Rectal smooth muscle tissue (tissue), 1 donor: ENCODE data around the gene ZNF205.
"Not testable (repeated sequence)": the region's sequence is repeated elsewhere in the genome, so short reads cannot be mapped to it uniquely, and the experiment has no call there.

Experiments used
- H3K27ac ChIP-seq: one replicate; pipeline ENCODE4 v1.7.0; 2013; ENCODE audit warnings: low read depth, low read length, inconsistent platforms
- H3K27me3 ChIP-seq: one replicate; pipeline ENCODE4 v1.7.0; 2013; ENCODE audit warnings: low read length; ENCODE audit not compliant: control insufficient read depth, insufficient read depth
- H3K36me3 ChIP-seq: one replicate; pipeline ENCODE4 v1.7.0; 2013; ENCODE audit warnings: low read length; ENCODE audit not compliant: control insufficient read depth, insufficient read depth
- H3K4me1 ChIP-seq: one replicate; pipeline ENCODE4 v1.7.0; 2013; ENCODE audit warnings: low read length; ENCODE audit not compliant: control insufficient read depth, insufficient read depth
- H3K4me3 ChIP-seq: one replicate; pipeline ENCODE4 v1.7.0; 2013; ENCODE audit warnings: low read length
- H3K9ac ChIP-seq: one replicate; pipeline ENCODE4 v1.7.0; 2013; ENCODE audit warnings: low read length

ZNF205 gene

GRCh38 chr16:3073448-3073847 lies 38.9 kb upstream of the ZNF205 start:
- Histone ChIP-seq H3K36me3 (no peaks in the 10 kb centered on the region), H3K4me1 (no peaks in the 10 kb centered on the region), H3K27ac (no peak overlapping the region), H3K4me3 (no peak overlapping the region), H3K9ac (no peak overlapping the region), H3K27me3 (no peaks in the 10 kb centered on the region)

DNA sequence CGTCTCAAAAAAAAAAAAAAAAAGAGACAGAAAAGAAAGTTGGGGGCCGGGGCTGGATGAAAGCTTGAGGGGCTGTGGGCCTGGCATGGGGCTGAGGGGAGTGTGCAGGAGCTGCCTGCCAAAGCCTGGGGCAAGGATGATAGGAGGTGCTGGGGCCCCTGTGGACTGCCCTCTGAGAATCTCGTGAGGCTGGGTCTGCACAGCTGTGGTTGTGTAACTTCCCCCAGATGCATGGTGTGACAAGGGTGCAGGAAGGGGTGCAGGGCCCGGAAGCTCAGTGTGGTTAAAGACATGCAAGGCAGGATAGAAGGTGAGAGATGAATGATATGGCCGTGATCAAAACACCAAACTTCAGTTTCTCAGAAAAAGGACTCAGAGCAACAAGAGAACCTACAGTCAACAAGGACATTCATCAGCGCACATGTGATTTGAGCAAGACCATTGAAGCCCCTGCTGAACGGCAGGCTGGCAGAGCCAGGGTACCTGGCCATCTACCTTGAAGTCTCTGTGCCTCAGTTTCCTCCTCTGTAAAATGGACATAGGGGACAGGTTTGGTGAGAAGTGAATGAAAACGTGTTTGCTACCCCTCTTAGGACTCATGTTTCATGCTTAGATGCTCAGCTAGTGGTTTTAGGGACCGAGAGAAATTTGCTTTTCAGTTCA lies 37.4 kb upstream of the ZNF205 start:
- Histone ChIP-seq H3K4me3 (no peak overlapping the region), H3K27ac (no peak overlapping the region), H3K4me1 (no peaks in the 10 kb centered on the region), H3K27me3 (no peaks in the 10 kb centered on the region), H3K36me3 (no peaks in the 10 kb centered on the region), H3K9ac (no peak overlapping the region)

GRCh38 chr16:3075523-3075915 lies 36.9 kb upstream of the ZNF205 start:
- H3K4me1 ChIP-seq, result no peaks in the 10 kb centered on the region
- H3K27ac ChIP-seq, result no peak overlapping the region
- H3K27me3 ChIP-seq, result no peaks in the 10 kb centered on the region
- no peak overlapping the region for H3K4me3 ChIP-seq
- H3K9ac ChIP-seq, result no peak overlapping the region
- no peaks in the 10 kb centered on the region for H3K36me3 ChIP-seq

GRCh38 chr16:3075946-3076345 lies 36.4 kb upstream of the ZNF205 start:
- H3K27ac ChIP-seq, H3K4me3 ChIP-seq, H3K36me3 ChIP-seq, H3K27me3 ChIP-seq, H3K9ac ChIP-seq, H3K4me1 ChIP-seq: not testable (repeated sequence)

- H3K27ac ChIP-seq, result no peak overlapping the region
- no peaks in the 10 kb centered on the region for H3K36me3 ChIP-seq
- no peaks in the 10 kb centered on the region for H3K27me3 ChIP-seq
- no peak overlapping the region for H3K9ac ChIP-seq
- H3K4me1 ChIP-seq, result no peaks in the 10 kb centered on the region
- no peak overlapping the region for H3K4me3 ChIP-seq
Observed at GRCh38 chr16:3076577-3076976, 35.8 kb upstream of the ZNF205 start.

DNA sequence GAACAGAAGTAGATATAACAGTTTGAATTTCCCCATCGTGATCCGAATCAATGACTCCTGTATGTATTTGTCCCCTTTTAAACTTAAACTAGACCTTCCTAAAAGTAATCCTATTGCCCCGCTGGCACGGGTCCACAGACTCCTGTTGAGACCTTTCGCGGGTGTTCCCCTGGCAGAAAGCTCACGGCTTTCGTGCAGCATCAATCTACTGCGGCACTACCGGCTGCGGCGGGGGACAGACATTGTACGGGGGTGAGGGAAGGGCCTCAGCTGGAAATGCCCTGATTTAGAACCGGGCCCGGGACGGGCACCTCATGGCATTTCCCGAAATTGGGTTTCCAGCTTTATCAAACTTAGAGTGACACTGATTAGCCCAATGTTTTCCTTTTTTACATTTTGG lies 32.4 kb upstream of the ZNF205 start:
- H3K27ac ChIP-seq, result no peak overlapping the region
- H3K4me3 ChIP-seq, result no peak overlapping the region
- no peak overlapping the region for H3K9ac ChIP-seq
- no peaks in the 10 kb centered on the region for H3K27me3 ChIP-seq
- H3K4me1 ChIP-seq, result no peaks in the 10 kb centered on the region
- no peaks in the 10 kb centered on the region for H3K36me3 ChIP-seq

DNA sequence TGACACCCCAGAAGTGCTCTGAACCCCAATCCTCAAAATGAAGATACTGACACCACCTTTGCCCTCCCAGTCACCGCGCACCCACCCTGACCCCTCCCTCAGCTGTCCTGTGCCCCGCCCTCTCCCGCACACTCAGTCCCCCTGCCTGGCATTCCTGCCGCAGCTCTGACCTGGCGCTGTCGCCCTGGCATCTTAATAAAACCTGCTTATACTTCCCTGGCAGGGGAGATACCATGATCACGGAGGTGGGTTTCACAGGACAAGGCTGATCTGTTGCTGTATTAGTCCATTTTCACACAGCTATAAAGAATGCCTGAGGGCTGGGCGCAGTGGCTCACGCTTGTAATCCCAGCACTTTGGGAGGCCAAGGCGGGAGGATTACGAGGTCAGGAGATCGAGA lies 30.4 kb upstream of the ZNF205 start:
- H3K36me3 ChIP-seq, H3K4me3 ChIP-seq, H3K4me1 ChIP-seq, H3K27ac ChIP-seq, H3K27me3 ChIP-seq, H3K9ac ChIP-seq: not testable (repeated sequence)

DNA sequence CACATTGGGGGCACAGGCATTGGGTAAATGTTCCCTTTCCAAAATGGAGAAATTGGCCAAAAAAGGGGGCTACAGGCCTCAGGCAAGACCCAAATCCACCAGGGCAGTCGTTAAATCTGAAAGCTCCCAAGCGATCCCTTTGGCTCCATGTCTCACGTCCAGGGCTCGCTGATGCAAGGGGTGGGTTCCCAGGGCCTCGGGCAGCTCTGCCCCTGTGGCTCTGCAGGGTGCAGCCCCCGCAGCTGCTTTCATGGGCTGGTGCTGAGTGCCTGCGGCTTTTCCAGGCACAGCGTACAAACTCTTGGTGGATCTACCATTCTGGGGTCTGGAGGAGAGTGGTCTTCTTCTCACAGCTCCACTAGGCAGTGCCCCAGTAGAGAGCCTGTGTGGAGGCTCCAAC lies 29.0 kb upstream of the ZNF205 start:
- H3K27me3 ChIP-seq, H3K4me1 ChIP-seq, H3K27ac ChIP-seq, H3K9ac ChIP-seq, H3K36me3 ChIP-seq, H3K4me3 ChIP-seq: not testable (repeated sequence)

DNA sequence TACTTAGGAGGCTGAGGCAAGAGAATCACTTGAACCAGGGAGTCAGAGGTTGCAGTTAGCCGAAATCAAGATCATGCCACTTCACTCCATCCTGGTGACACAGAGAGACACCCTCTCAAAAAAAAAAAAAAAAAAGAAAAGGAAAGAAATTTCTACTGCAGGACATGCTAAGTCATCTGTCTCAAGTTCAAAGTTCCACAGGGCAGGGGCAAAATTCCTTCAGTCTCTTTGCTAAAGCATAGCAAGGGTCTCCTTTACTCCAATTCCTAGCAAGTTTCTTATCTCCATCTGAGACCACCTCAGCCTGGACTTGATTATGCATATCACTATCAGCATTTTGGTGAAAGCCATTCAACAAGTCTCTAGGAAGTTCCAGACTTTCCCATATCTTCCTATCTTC lies 27.9 kb upstream of the ZNF205 start:
- H3K27me3 ChIP-seq, result no peaks in the 10 kb centered on the region
- no peak overlapping the region for H3K27ac ChIP-seq
- H3K4me3 ChIP-seq, result no peak overlapping the region
- no peaks in the 10 kb centered on the region for H3K4me1 ChIP-seq
- H3K36me3 ChIP-seq, result no peaks in the 10 kb centered on the region
- no peak overlapping the region for H3K9ac ChIP-seq

DNA sequence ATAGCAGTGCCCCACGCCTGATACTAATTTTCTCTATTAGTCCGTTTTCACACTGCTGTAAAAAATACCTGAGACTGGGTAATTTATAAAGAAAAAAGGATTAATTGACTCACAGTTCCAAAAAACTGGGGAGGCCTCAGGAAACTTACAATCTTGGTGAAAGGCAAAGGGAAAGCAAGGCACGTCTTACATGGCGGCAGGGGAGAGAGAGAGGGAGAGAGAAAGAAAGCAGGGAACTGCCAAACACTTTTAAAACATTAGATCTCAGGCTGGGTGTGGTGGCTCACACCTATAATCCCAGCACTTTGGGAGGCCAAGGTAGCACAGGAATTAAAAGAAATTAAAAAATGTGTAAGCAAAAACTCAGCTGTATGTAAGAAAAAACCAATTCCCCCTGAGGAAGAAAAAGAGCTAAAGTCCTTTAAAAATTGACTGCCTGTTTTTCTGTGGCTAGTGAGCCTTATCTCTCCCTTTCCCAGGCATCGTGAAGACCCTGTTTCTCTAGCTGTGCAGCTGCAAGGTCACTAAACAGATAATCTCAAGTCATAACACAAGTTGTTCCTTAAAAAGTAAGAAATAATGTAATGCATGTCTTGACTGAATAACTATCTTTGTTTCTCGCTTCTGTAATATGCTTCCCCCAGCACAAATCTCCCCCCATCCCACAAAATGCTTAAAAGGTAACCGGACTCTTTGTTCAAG lies 27.3 kb upstream of the ZNF205 start:
- H3K27ac ChIP-seq, result no peak overlapping the region

GRCh38 chr16:3085868-3086595 lies 26.4 kb upstream of the ZNF205 start:
- Histone ChIP-seq H3K4me1 (no peaks in the 10 kb centered on the region), H3K27ac (no peak overlapping the region), H3K4me3 (peak overlapping the region; percentile 24), H3K9ac (no peak overlapping the region), H3K27me3 (no peaks in the 10 kb centered on the region), H3K36me3 (no peaks in the 10 kb centered on the region)

More for the DNA sequence above, 27.3 kb upstream of the ZNF205 start:
- Histone ChIP-seq H3K9ac (no peak overlapping the region), H3K27me3 (no peaks in the 10 kb centered on the region), H3K4me1 (no peaks in the 10 kb centered on the region), H3K4me3 (no peak overlapping the region), H3K36me3 (no peaks in the 10 kb centered on the region)

GRCh38 chr16:3086596-3087242 lies 25.7 kb upstream of the ZNF205 start:
- peak overlapping the region; percentile 24 for H3K4me3 ChIP-seq
- H3K9ac ChIP-seq, result no peak overlapping the region
- no peak overlapping the region for H3K27ac ChIP-seq

More at GRCh38 chr16:3086596-3087242, 25.7 kb upstream of the ZNF205 start:
- Histone ChIP-seq H3K4me1 (no peaks in the 10 kb centered on the region), H3K27me3 (no peaks in the 10 kb centered on the region), H3K36me3 (no peaks in the 10 kb centered on the region)
